Cerebellar nuclear complex (tissue), 1 donor: ENCODE measurements around the gene ATP13A1.
"Not testable (repeated sequence)": the region's sequence is repeated elsewhere in the genome, so short reads cannot be mapped to it uniquely, and the experiment has no call there.

Source experiments
- DNase-seq, 2 experiments: peaks; one replicate each; lab custom pipeline; 2025; lab: John Stamatoyannopoulos, UW

Gene ATP13A1

GRCh38 chr19:19663256-19664120 lies at the start of gene ATP13A1:
Gene ATP13A1, minus strand, starts transcription at chr19:19663676. Its CDS starts 10 bp downstream, at chr19:19663666.
- peak; percentile 79 to 97 for DNase-seq

GRCh38 chr19:19711934-19712828 lies 48.7 kb upstream of the ATP13A1 start:
- DNase-seq, result no peak

- DNase-seq, result no peak
Observed at GRCh38 chr19:19711306-19711933, 47.9 kb upstream of the ATP13A1 start.

GRCh38 chr19:19710506-19710905 lies 47.0 kb upstream of the ATP13A1 start:
- DNase-seq, result no peak

GRCh38 chr19:19704836-19705235 lies 41.4 kb upstream of the ATP13A1 start:
- no peak for DNase-seq

- not testable (repeated sequence) for DNase-seq
Observed at GRCh38 chr19:19700493-19700892, 37.0 kb upstream of the ATP13A1 start.

GRCh38 chr19:19697589-19697988 lies 34.1 kb upstream of the ATP13A1 start:
- DNase-seq, result no peak

- DNase-seq, result no peak
Observed at GRCh38 chr19:19696386-19696785, 32.9 kb upstream of the ATP13A1 start.

- DNase-seq, result no peak
Observed at GRCh38 chr19:19691683-19692082, 28.2 kb upstream of the ATP13A1 start.

- DNase-seq, result not testable (repeated sequence)
Observed at GRCh38 chr19:19689023-19689422, 25.5 kb upstream of the ATP13A1 start.

GRCh38 chr19:19687090-19687489 lies 23.6 kb upstream of the ATP13A1 start:
- no peak for DNase-seq

- no peak for DNase-seq
Observed at GRCh38 chr19:19686580-19686979, 23.1 kb upstream of the ATP13A1 start.

GRCh38 chr19:19686119-19686518 lies 22.6 kb upstream of the ATP13A1 start:
- not testable (repeated sequence) for DNase-seq

GRCh38 chr19:19679176-19680073 lies 15.9 kb upstream of the ATP13A1 start:
- DNase-seq, result no peak

- no peak for DNase-seq
Observed at GRCh38 chr19:19677579-19677978, 14.1 kb upstream of the ATP13A1 start.

GRCh38 chr19:19674315-19674714 lies 10.8 kb upstream of the ATP13A1 start:
- DNase-seq, result no peak

- no peak for DNase-seq
Observed at GRCh38 chr19:19672816-19673215, 9.3 kb upstream of the ATP13A1 start.

- no peak for DNase-seq
Observed at GRCh38 chr19:19670070-19670551, 6.6 kb upstream of the ATP13A1 start.

GRCh38 chr19:19668230-19669012 lies 4.9 kb upstream of the ATP13A1 start, which contains the start of gene ZNF101:
Gene ZNF101, plus strand, starts transcription at chr19:19668839. Its CDS starts 125 bp downstream, at chr19:19668964.
- DNase-seq, result peak; percentile 59 to 96

- DNase-seq, result not testable (repeated sequence)
Observed at GRCh38 chr19:19665420-19665948, 2.0 kb upstream of the ATP13A1 start.
